H9 (cell line): ENCODE measurements around the gene CABCOCO1. TPM values are rescaled to one million over a fixed set of nuclear protein-coding genes. Genes with fewer than 3 reads are reported as not detected.

ENCODE experiments used
- DNase-seq: peaks from one replicate; pipeline ENCODE4 v3.0.0-alpha.2; 2017
- H2AFZ ChIP-seq: one replicate; pipeline ENCODE4 v1.6.1; 2013; ENCODE audit warnings: mild to moderate bottlenecking, low read length, control low read depth, moderate library complexity
- H2AK5ac ChIP-seq: 2 replicates; pipeline ENCODE4 v1.6.1; 2013; ENCODE audit warnings: low read length, control low read depth, mixed read lengths; ENCODE audit not compliant: insufficient read length
- H2BK120ac ChIP-seq: one replicate; pipeline ENCODE4 v1.6.1; 2013; ENCODE audit warnings: low read depth, mild to moderate bottlenecking, low read length, control low read depth, inconsistent platforms; ENCODE audit not compliant: poor library complexity, severe bottlenecking
- H2BK12ac ChIP-seq: 2 replicates; pipeline ENCODE4 v1.6.1; 2013; ENCODE audit warnings: low read length, control low read depth, mixed read lengths, low read depth; ENCODE audit not compliant: insufficient read length
- H2BK15ac ChIP-seq: 2 replicates; pipeline ENCODE4 v1.6.1; 2013; ENCODE audit warnings: low read depth, low read length, control low read depth
- H2BK20ac ChIP-seq: one replicate; pipeline ENCODE4 v1.6.1; 2013; ENCODE audit warnings: low read depth, mild to moderate bottlenecking, low read length, control low read depth, inconsistent platforms; ENCODE audit not compliant: poor library complexity, severe bottlenecking
- H2BK5ac ChIP-seq: 2 replicates; pipeline ENCODE4 v1.6.1; 2013; ENCODE audit warnings: low read length, control low read depth, mixed read lengths; ENCODE audit not compliant: insufficient read length
- H3K14ac ChIP-seq: 2 replicates; pipeline ENCODE4 v1.6.1; 2013; ENCODE audit warnings: low read length, control low read depth; ENCODE audit not compliant: insufficient read depth
- H3K18ac ChIP-seq: 2 replicates; pipeline ENCODE4 v1.6.1; 2013; ENCODE audit warnings: low read depth, mild to moderate bottlenecking, mixed read lengths, low read length, control low read depth; ENCODE audit not compliant: insufficient read length
- H3K23ac ChIP-seq: 2 replicates; pipeline ENCODE4 v1.6.1; 2013; ENCODE audit warnings: low read length, control low read depth, mixed read lengths, low read depth; ENCODE audit not compliant: insufficient read length
- H3K23me2 ChIP-seq: 2 replicates; pipeline ENCODE4 v1.6.1; 2013; ENCODE audit warnings: low read depth, mild to moderate bottlenecking, mixed read lengths, low read length, control low read depth; ENCODE audit not compliant: insufficient read length, poor library complexity, severe bottlenecking
- H3K27ac ChIP-seq: 2 replicates; pipeline ENCODE4 v1.5.1; 2013; ENCODE audit warnings: low read length, control low read depth, mixed read lengths, low read depth; ENCODE audit not compliant: insufficient read length
- H3K27me3 ChIP-seq: 2 replicates; pipeline ENCODE4 v1.6.1; 2013; ENCODE audit warnings: low read length, control low read depth, inconsistent platforms; ENCODE audit not compliant: insufficient read depth
- H3K4ac ChIP-seq: 2 replicates; pipeline ENCODE4 v1.6.1; 2013; ENCODE audit warnings: low read depth, mild to moderate bottlenecking, control low read depth, inconsistent platforms, low read length, moderate library complexity
- H3K4me1 ChIP-seq: 2 replicates; pipeline ENCODE4 v1.6.1; 2013; ENCODE audit warnings: low read length, control low read depth, inconsistent platforms; ENCODE audit not compliant: insufficient read depth
- H3K4me2 ChIP-seq: 2 replicates; pipeline ENCODE4 v1.6.1; 2013; ENCODE audit warnings: low read length, control low read depth, mixed read lengths; ENCODE audit not compliant: insufficient read length, insufficient read depth
- H3K56ac ChIP-seq: 2 replicates; pipeline ENCODE4 v1.6.1; 2013; ENCODE audit warnings: low read depth, mild to moderate bottlenecking, mixed read lengths, low read length, control low read depth; ENCODE audit not compliant: insufficient read length
- H3K79me1 ChIP-seq: 2 replicates; pipeline ENCODE4 v1.6.1; 2013; ENCODE audit warnings: low read depth, mild to moderate bottlenecking, moderate library complexity, low read length, control low read depth, inconsistent platforms; ENCODE audit not compliant: insufficient read depth, poor library complexity, severe bottlenecking
- H3K79me2 ChIP-seq: 2 replicates; pipeline ENCODE4 v1.6.1; 2013; ENCODE audit warnings: low read length, control low read depth, inconsistent platforms; ENCODE audit not compliant: insufficient read depth
- H3K9ac ChIP-seq: 2 replicates; pipeline ENCODE4 v1.6.1; 2013; ENCODE audit warnings: low read length, control low read depth, mixed read lengths; ENCODE audit not compliant: insufficient read length; ENCODE audit errors: extremely low read depth
- H3K9me3 ChIP-seq: one replicate; pipeline ENCODE4 v1.6.1; 2013; ENCODE audit warnings: low read depth, low read length, inconsistent platforms; ENCODE audit not compliant: control insufficient read depth
- H3T11ph ChIP-seq: one replicate; pipeline ENCODE4 v1.6.1; 2013; ENCODE audit warnings: mild to moderate bottlenecking, low read length, control low read depth, inconsistent platforms
- H4K20me1 ChIP-seq: one replicate; pipeline ENCODE4 v1.6.1; 2013; ENCODE audit not compliant: control insufficient read depth, insufficient read length, insufficient read depth
- H4K5ac ChIP-seq: 2 replicates; pipeline ENCODE4 v1.6.1; 2013; ENCODE audit warnings: low read depth, mild to moderate bottlenecking, mixed read lengths, low read length, control low read depth; ENCODE audit not compliant: insufficient read length
- H4K8ac ChIP-seq: replicated peaks from 2 replicates; pipeline ENCODE4 v1.6.1; 2013; ENCODE audit warnings: low read length, control low read depth, mixed read lengths, low read depth; ENCODE audit not compliant: insufficient read length
- H4K91ac ChIP-seq: 2 replicates; pipeline ENCODE4 v1.6.1; 2013; ENCODE audit warnings: low read depth, mild to moderate bottlenecking, moderate library complexity, mixed read lengths, low read length, control low read depth; ENCODE audit not compliant: insufficient read length
- H3K27ac Mint-ChIP-seq, 3 experiments: 2 replicates in 2 of 3; 3 replicates in 1 of 3; pipeline ENCODE4 v1.8.0; 2020 to 2021; ENCODE audit warnings: mixed read lengths in 3 of 3, mild to moderate bottlenecking in 1 of 3, moderate library complexity in 1 of 3
- H3K27me3 Mint-ChIP-seq: 2 replicates; pipeline ENCODE4 v1.8.0; 2021; ENCODE audit warnings: low read depth, mild to moderate bottlenecking, moderate library complexity, mixed read lengths
- H3K36me3 Mint-ChIP-seq, 3 experiments: 2 replicates in 2 of 3; 3 replicates in 1 of 3; pipeline ENCODE4 v1.8.0; 2020 to 2021; ENCODE audit warnings: low read depth in 3 of 3, mixed read lengths in 3 of 3; ENCODE audit not compliant: insufficient read depth in 1 of 3
- H3K4me1 Mint-ChIP-seq, 2 experiments: 2 replicates each; pipeline ENCODE4 v1.8.0; 2020; ENCODE audit warnings: mixed read lengths in 2 of 2
- H3K4me3 Mint-ChIP-seq, 2 experiments: 2 replicates in 1 of 2; 3 replicates in 1 of 2; pipeline ENCODE4 v1.8.0; 2020 to 2021; ENCODE audit warnings: mild to moderate bottlenecking in 2 of 2, mixed read lengths in 2 of 2, moderate library complexity in 1 of 2
- H3K9me3 Mint-ChIP-seq, 2 experiments: 2 replicates in 1 of 2; 3 replicates in 1 of 2; pipeline ENCODE4 v1.8.0; 2020; ENCODE audit warnings: mild to moderate bottlenecking in 2 of 2, mixed read lengths in 2 of 2, moderate library complexity in 1 of 2
- WGBS: extraction: QIAGEN DNeasy Blood & Tissue Kit; methylation state at CpG from one replicate; pipeline ENCODE4 v1.1.7; 2013; ENCODE audit warnings: missing lambda C conversion rate, low lambda C conversion rate, mixed read lengths; ENCODE audit not compliant: insufficient read length; ENCODE audit errors: extremely low coverage; 5-methylcytosine and 5-hydroxymethylcytosine counted together
- total RNA-seq: library from RNA; stranded (reverse); gene quantifications from 2 replicates; pipeline ENCODE4 v1.2.1, GENCODE V29; 2021
- TF ChIP-seq, protein P1 (sequence below): fragments of 200-600 bp; sonication (generic); conservative IDR thresholded peaks from 3 replicates; pipeline ENCODE4 v1.8.0; 2021; ENCODE audit warnings: antibody characterized with exemption, mild to moderate bottlenecking

Gene CABCOCO1
- total RNA-seq, 1 experiment from 2014 or later: not detected

DNA sequence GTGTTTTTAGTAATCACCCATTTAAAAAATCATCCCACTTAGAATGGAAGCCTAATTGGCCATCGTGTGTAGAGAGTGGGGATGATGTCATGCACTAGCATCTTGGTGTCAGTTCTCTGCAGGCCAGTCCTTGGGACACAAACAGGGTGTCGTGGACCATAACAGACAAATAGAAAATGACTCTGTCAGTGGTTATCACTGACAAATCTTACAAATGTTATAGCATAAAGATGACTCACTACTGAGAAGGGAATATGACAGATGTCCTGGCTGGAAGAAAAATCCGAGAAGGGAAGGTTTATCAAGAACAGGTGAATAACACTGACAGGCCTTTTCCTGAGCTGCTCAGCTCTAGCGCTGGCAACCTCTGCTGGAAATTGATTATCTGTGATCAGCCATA lies 10.6 kb downstream of the CABCOCO1 start:
- H3K9me3 Mint-ChIP-seq: no peaks in the 10 kb centered on the region
- Histone ChIP-seq H4K8ac (no peak overlapping the region), H3K4ac (no peak overlapping the region), H3T11ph (no peak overlapping the region), H3K23ac (no peak overlapping the region), H4K91ac (no peak overlapping the region), H3K18ac (no peak overlapping the region), H4K20me1 (no peaks in the 10 kb centered on the region), H3K27ac (no peak overlapping the region), H2AFZ (no peak overlapping the region), H3K23me2 (no peaks in the 10 kb centered on the region), H2BK15ac (no peak overlapping the region), H3K4me2 (no peak overlapping the region), H3K56ac (no peak overlapping the region), H3K79me2 (no peaks in the 10 kb centered on the region), H2BK12ac (no peak overlapping the region), H3K9me3 (no peaks in the 10 kb centered on the region), H2BK5ac (no peak overlapping the region), H3K27me3 (no peaks in the 10 kb centered on the region), H2AK5ac (no peak overlapping the region), H2BK20ac (no peak overlapping the region), H2BK120ac (no peak overlapping the region), H3K79me1 (no peaks in the 10 kb centered on the region), H4K5ac (no peak overlapping the region), H3K9ac (no peak overlapping the region), H3K14ac (no peak overlapping the region), H3K4me1 (no peaks in the 10 kb centered on the region)
- H3K4me3 Mint-ChIP-seq: no peak overlapping the region
- no peaks in the 10 kb centered on the region for H3K36me3 Mint-ChIP-seq
- H3K27me3 Mint-ChIP-seq: no peaks in the 10 kb centered on the region
- H3K4me1 Mint-ChIP-seq: peaks cover 0 to 4% of the 10 kb centered on the region in 2 experiments; a peak in 1 of 4 replicates
- DNase-seq: no peak
- TF ChIP-seq, protein P1, sequence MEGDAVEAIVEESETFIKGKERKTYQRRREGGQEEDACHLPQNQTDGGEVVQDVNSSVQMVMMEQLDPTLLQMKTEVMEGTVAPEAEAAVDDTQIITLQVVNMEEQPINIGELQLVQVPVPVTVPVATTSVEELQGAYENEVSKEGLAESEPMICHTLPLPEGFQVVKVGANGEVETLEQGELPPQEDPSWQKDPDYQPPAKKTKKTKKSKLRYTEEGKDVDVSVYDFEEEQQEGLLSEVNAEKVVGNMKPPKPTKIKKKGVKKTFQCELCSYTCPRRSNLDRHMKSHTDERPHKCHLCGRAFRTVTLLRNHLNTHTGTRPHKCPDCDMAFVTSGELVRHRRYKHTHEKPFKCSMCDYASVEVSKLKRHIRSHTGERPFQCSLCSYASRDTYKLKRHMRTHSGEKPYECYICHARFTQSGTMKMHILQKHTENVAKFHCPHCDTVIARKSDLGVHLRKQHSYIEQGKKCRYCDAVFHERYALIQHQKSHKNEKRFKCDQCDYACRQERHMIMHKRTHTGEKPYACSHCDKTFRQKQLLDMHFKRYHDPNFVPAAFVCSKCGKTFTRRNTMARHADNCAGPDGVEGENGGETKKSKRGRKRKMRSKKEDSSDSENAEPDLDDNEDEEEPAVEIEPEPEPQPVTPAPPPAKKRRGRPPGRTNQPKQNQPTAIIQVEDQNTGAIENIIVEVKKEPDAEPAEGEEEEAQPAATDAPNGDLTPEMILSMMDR: no peak
- whole genome bisulfite sequencing: no CpG with 5 or more reads among the region's 4 CpGs
- no peak overlapping the region for H3K27ac Mint-ChIP-seq
